NCI-H510A treated with DMSO at 0.1 percent for 48 hours (cell line): ENCODE results near the gene KCNQ1.

Source experiments
- DNase-seq: peaks from one replicate; lab custom pipeline; 2025; lab: John Stamatoyannopoulos, UW

The KCNQ1 gene

GRCh38 chr11:2827256-2827655, 382.4 kb downstream of the KCNQ1 start:
- no peak for DNase-seq

DNA sequence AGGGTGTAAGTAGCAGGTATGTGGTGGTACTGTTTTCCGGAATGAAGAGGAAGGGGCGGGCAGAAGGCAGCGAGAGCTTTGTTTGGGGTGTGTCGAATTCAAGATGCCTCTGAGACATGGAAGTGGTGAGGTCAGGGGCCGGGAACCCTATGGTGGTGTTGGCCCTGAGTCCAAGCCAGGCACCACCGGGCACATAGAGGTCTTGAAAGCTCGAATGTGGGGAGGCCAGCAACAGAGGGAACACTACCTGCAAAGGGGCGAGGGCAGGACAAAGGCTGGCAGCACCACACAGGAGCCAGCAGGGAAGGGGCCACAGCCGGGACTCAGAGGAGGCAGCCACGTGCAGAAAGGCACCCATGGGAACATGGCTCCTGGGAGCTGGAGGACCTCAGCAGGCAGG, 383.0 kb downstream of the KCNQ1 start:
- DNase-seq, result no peak

- DNase-seq, result no peak
Observed at GRCh38 chr11:2828585-2829330, 383.9 kb downstream of the KCNQ1 start.

GRCh38 chr11:2830030-2830812, 385.4 kb downstream of the KCNQ1 start:
- no peak for DNase-seq

DNA sequence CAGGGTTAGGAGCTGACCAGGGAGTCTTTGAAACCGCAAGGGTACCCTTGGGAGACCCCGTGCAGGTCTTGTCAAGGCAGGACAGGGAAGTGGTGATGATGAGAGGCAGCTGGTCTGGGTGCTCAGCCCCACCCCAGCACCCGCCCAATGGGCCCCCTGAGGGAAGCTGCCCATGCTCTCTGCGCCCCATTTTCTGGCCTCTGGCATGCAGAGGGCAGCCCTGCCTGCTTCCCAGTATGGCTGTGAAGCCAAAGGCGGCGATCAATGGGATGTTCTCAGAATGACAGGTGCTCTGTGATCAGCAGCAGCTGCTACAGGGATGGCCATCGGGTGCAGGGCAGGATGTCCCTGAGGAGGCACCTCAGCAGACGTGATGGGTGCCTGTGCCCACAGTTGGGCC, 386.1 kb downstream of the KCNQ1 start:
- DNase-seq, result no peak

DNA sequence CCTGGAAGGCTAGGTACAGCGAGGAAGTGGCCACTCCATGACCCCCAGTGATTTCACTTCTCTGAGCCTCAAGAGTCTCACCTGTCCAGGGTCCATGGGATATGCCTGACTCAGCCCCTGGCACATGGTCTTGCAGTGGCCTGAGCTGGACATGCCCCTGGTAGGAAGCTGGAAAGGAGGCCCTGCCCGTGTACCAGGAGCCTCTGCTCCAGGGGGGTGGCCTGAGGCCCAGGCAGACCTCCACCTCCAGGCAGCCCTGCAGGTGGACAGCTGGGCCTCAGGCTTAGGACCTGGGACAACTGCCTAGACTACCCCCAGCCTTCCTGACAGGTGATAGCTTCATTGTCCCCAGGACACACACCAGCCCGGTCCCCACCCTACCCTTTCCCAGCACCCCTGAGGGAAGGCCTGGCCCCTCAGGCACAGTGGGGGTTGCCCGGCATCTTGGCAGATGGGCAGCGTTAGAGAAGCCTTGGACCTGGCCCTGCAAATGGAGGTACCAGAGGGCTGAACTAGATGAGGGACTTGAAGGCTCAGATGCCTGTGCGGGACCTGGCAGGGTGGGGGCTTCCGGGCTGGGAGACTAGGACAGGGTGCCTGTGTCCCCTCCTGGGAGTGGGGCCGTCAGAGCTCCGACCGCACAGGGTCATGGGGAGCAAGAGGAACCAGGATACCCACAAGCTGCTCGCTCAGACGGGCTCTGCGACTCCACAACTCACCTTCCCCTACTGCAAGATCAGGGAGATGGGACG, 387.1 kb downstream of the KCNQ1 start:
- DNase-seq, result no peak

GRCh38 chr11:2832533-2833020, 387.8 kb downstream of the KCNQ1 start:
- no peak for DNase-seq

- no peak for DNase-seq
Observed at GRCh38 chr11:2833051-2833715, 388.4 kb downstream of the KCNQ1 start.

- no peak for DNase-seq
Observed at GRCh38 chr11:2833716-2834502, 389.1 kb downstream of the KCNQ1 start.

DNA sequence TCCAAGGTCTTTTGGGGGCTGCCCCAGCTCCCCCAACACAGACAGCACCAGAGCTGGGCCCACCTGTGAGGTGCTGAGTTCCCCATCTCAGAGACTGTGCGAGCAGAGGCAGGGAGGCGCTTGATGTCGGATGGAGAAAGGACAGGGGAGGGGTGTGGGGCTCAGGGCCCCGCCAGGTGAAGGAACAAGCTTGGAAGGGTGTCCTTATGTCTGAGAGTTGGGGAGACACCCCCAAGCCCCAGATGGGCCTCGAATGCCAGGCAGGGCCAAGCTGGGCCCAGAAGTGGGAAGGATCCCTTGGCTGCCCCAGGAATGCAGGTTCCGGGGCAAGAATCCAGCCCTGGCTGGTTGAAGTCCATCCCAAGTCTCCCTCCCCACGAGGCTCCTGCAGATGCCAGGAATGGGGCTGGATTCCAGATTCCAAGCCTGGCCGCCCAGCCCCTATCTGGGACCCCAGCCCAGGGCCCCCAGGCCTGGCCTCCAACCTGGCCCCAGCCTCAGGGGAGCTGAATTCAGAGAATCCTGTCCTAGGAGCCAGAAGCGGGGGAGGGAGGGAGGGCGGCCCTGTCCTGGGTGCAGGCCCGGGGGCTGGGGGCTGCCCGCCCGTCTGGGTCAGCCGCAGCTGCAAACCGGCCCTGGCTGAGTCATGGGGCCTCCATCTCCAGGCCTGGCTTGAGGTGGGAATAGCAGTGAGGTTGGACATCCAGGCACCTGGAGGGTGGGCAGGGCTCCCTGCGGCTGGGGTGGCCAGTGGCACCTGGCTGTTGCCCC, 389.9 kb downstream of the KCNQ1 start:
- DNase-seq, result no peak

- DNase-seq, result no peak
Observed at GRCh38 chr11:2835296-2835695, 390.5 kb downstream of the KCNQ1 start.

GRCh38 chr11:2835751-2836150, 390.9 kb downstream of the KCNQ1 start:
- DNase-seq, result no peak

GRCh38 chr11:2836315-2837095, 391.7 kb downstream of the KCNQ1 start:
- no peak for DNase-seq

DNA sequence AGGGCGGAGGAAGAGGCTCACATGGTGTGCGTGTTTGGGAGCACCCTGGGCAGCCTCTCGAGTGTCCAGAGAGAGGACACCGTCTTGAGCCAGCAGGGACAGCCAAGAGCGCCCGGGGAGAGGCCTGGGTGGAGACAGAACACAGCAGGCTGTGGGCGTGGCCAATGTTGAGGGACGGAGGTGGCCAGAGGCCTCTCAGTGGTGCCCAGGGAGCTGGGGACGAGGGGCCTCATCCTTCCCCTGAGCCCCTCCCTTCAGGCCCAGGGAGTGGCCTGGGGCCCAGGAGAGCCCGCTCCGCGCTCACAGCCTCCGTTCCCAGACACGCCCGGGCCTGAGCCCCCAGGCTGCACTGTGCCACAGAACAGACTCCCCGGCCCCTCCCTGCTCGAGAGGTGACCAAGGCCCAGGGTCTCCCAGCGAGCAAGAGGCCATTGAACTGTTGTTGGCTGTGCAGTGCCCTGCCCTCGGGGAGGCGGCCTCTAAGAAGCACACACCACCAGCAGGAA, 392.3 kb downstream of the KCNQ1 start:
- DNase-seq, result no peak

GRCh38 chr11:2837651-2838050, 392.8 kb downstream of the KCNQ1 start:
- no peak for DNase-seq

DNA sequence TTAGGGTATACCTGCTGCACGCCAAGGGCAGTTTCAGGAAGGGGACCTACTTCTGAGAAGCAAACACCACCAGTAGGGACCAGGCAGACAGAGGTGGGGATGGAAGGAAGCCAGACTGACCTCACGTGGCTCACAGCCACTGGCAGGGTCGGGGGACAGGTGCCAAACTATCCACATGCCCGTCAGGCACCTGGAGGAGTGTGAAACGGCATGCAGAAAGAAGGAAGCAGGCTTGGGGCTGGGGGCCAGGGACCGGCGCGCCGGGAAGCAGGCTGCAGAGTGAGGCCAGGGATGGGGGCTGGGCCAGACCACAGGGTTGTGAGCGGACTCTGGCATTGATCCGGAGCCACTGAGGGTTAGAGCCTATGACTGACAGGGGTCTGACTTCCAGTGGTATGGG, 393.3 kb downstream of the KCNQ1 start:
- no peak for DNase-seq

- DNase-seq, result no peak
Observed at GRCh38 chr11:2838676-2839294, 394.0 kb downstream of the KCNQ1 start.

GRCh38 chr11:2839395-2839943, 394.7 kb downstream of the KCNQ1 start:
- no peak for DNase-seq
